SU-DHL-6 (cell line): ENCODE measurements around the gene TTC32.

Source experiments
- H2AFZ ChIP-seq: fragments of 200-600 bp; sonication (generic); 2 replicates; pipeline ENCODE4 v1.6.1; 2014; ENCODE audit warnings: low read depth, mild to moderate bottlenecking, moderate library complexity, mixed read lengths, antibody characterized with exemption, low read length; ENCODE audit not compliant: severe bottlenecking
- H3F3A ChIP-seq: fragments of 200-600 bp; shearing (Covaris generic); 2 replicates; pipeline ENCODE4 v1.6.0; 2016; ENCODE audit warnings: antibody characterized with exemption, mild to moderate bottlenecking; ENCODE audit not compliant: insufficient read depth
- H3K27ac ChIP-seq: fragments of 200-600 bp; sonication (generic); 2 replicates; pipeline ENCODE4 v1.5.1; 2016; ENCODE audit warnings: low read depth, mild to moderate bottlenecking, low read length, moderate library complexity, mixed read lengths
- H3K27me3 ChIP-seq: fragments of 200-600 bp; sonication (generic), shearing (Covaris generic); 2 replicates; pipeline ENCODE4 v1.6.0; 2014; ENCODE audit warnings: mild to moderate bottlenecking, low read length
- H3K36me3 ChIP-seq: fragments of 200-600 bp; sonication (generic); 2 replicates; pipeline ENCODE4 v1.6.1; 2014; ENCODE audit warnings: mild to moderate bottlenecking, low read length, mixed read lengths
- H3K4me2 ChIP-seq: fragments of 300-600, 200-600 bp; shearing (Covaris generic), sonication (generic); 2 replicates; pipeline ENCODE4 v1.6.0; 2014; ENCODE audit warnings: low read length, low read depth, mild to moderate bottlenecking; ENCODE audit not compliant: poor library complexity, severe bottlenecking
- H3K4me3 ChIP-seq: fragments of 200-600 bp; sonication (generic); 2 replicates; pipeline ENCODE4 v1.5.1; 2014; ENCODE audit warnings: antibody characterized with exemption, low read length, mild to moderate bottlenecking, mixed read lengths; ENCODE audit not compliant: insufficient read depth, poor library complexity, severe bottlenecking
- H3K79me2 ChIP-seq: fragments of 200-600 bp; sonication (generic); 2 replicates; pipeline ENCODE4 v1.6.1; 2014; ENCODE audit warnings: mild to moderate bottlenecking, low read length, moderate library complexity; ENCODE audit not compliant: insufficient read depth
- H3K9ac ChIP-seq: fragments of 200-600 bp; sonication (generic); 2 replicates; pipeline ENCODE4 v1.7.0; 2014; ENCODE audit warnings: mild to moderate bottlenecking, low read length
- H3K9me2 ChIP-seq: fragments of 200-600 bp; sonication (generic); replicated peaks from 2 replicates; pipeline ENCODE4 v1.6.1; 2014; ENCODE audit warnings: low read length; ENCODE audit not compliant: insufficient read depth
- H3K9me3 ChIP-seq: fragments of 200-600 bp; sonication (generic); 2 replicates; pipeline ENCODE4 v1.6.1; 2014; ENCODE audit warnings: low read length, mixed read lengths; ENCODE audit not compliant: insufficient read depth
- H4K20me1 ChIP-seq: fragments of 200-600 bp; sonication (generic); 2 replicates; pipeline ENCODE4 v1.6.1; 2014; ENCODE audit warnings: low read depth, mild to moderate bottlenecking, antibody characterized with exemption, low read length, moderate library complexity, mixed read lengths
- CTCF ChIP-seq: fragments of 200-600 bp; sonication (generic); IDR thresholded peaks from one replicate; pipeline ENCODE4 v1.5.1; 2017; ENCODE audit warnings: antibody characterized with exemption, mild to moderate bottlenecking, low read length, moderate library complexity; ENCODE audit not compliant: insufficient read depth, poor library complexity, severe bottlenecking
- EZH2phosphoT487 ChIP-seq: fragments of 200-600 bp; sonication (generic), shearing (Covaris generic); conservative IDR thresholded peaks from 2 replicates; pipeline ENCODE4 v1.6.1; 2018; ENCODE audit warnings: mild to moderate bottlenecking, antibody characterized with exemption, low read length, moderate library complexity, mixed read lengths

The TTC32 gene

GRCh38 chr2:19898592-19899329 lies 3.0 kb downstream of the TTC32 start:
- H3K36me3 ChIP-seq = peaks cover 7% of the 10 kb centered on the region; the same call in 1 of the 2 replicates
- no peak overlapping the region for H3K9ac ChIP-seq
- H3K79me2 ChIP-seq = peaks cover 53% of the 10 kb centered on the region
- peaks cover 4% of the 10 kb centered on the region; the same call in 1 of the 2 replicates for H4K20me1 ChIP-seq
- no peaks in the 10 kb centered on the region for H3K9me3 ChIP-seq
- no peak overlapping the region for H2AFZ ChIP-seq
- TF ChIP-seq CTCF (no peak), EZH2phosphoT487 (no peak)
- no peak overlapping the region for H3K27ac ChIP-seq
- H3K27me3 ChIP-seq = no peaks in the 10 kb centered on the region
- no peaks in the 10 kb centered on the region for H3K9me2 ChIP-seq
- H3K4me2 ChIP-seq = peak overlapping the region; percentile 2
- no peak overlapping the region for H3K4me3 ChIP-seq
- no peaks in the 10 kb centered on the region for H3F3A ChIP-seq

GRCh38 chr2:19897623-19898245 lies 4.0 kb downstream of the TTC32 start:
- H4K20me1 ChIP-seq = peaks cover 4% of the 10 kb centered on the region; the same call in 1 of the 2 replicates
- peak overlapping the region; percentile 19 for H3K4me2 ChIP-seq
- H3K9me2 ChIP-seq = no peaks in the 10 kb centered on the region
- no peak overlapping the region for H3K4me3 ChIP-seq
- peaks cover 7% of the 10 kb centered on the region; the same call in 1 of the 2 replicates for H3K36me3 ChIP-seq
- no peaks in the 10 kb centered on the region for H3K9me3 ChIP-seq
- no peaks in the 10 kb centered on the region for H3K27me3 ChIP-seq
- H3K27ac ChIP-seq = no peak overlapping the region
- peaks cover 53% of the 10 kb centered on the region for H3K79me2 ChIP-seq
- TF ChIP-seq CTCF (no peak), EZH2phosphoT487 (no peak)
- H2AFZ ChIP-seq = no peak overlapping the region
- H3F3A ChIP-seq = no peaks in the 10 kb centered on the region
- H3K9ac ChIP-seq = 0 out of 2 replicates have a peak overlapping the region, but pooled peaks have one; percentile 9

- Histone ChIP-seq H3K4me2 (no peak overlapping the region), H3K4me3 (no peak overlapping the region), H3K9ac (no peak overlapping the region), H3K9me2 (no peaks in the 10 kb centered on the region), H3F3A (0 out of 2 replicates have a peak, but pooled peaks cover 6% of the 10 kb centered on the region), H3K36me3 (peaks cover 7% of the 10 kb centered on the region; the same call in 1 of the 2 replicates), H3K27me3 (no peaks in the 10 kb centered on the region), H2AFZ (no peak overlapping the region), H3K27ac (no peak overlapping the region), H4K20me1 (peaks cover 4% of the 10 kb centered on the region), H3K9me3 (no peaks in the 10 kb centered on the region), H3K79me2 (peaks cover 44% of the 10 kb centered on the region)
- TF ChIP-seq CTCF = no peak
- TF ChIP-seq EZH2phosphoT487 = no peak
Observed at GRCh38 chr2:19895535-19895934, 6.2 kb downstream of the TTC32 start.
